Heart left ventricle (tissue), 13 donors: Measurements from ENCODE around the gene UMODL1.

Experiments
- POLR2A ChIP-seq, 2 donors: fragments of 450-650 bp; IDR thresholded peaks; one replicate each; pipeline ENCODE4 v1.6.1; 2017; ENCODE audit warnings: antibody characterized with exemption in 2 of 2, mild to moderate bottlenecking in 2 of 2, moderate library complexity in 2 of 2
- TF ChIP-seq, protein P1 (sequence below), 12 donors: fragments of 200-600 bp; sonication (generic) in 4 of 12; IDR thresholded peaks; one replicate each; pipeline versions ENCODE4 v1.5.0 to v1.8.0; 2018 to 2022; ENCODE audit warnings: antibody characterized with exemption in 12 of 12, mild to moderate bottlenecking in 5 of 12
- donor health status: ischemic (EF 13 %, LVEDD 7.1; RV severe dilation, severe dysfunction).
- donor health status: DM: no; HTN: yes; CAD: no.
- donor health status: DM: no; HTN: no; CAD: no.
- donor health status: ischemic (EF 25% LVEDD 6.9; RV normal size, moderate dysfunction).
- donor health status: ischemic (EF 25% LVEDD 5.7; RV mildly dilated, moderate dysfunction).
- donor health status: ischemic (EF 35%, LVEDD 5.7; RV mildly dilated, moderate dysfunction).
- donor health status: nonischemic (EF 11% LVEDD 7.7; RV severe dilation, severe dysfunction).
- donor health status: DM: yes; HTN: yes; CAD: no.
- donor health status: PGD.
- donor health status: ischemic (EF 29% LVEDD 5.4; RV normal size, mild dysfunction).
- donor health status: nonischemic (EF 23%, LVEDD 6.1; RV moderate dilation, normal function).

DNA sequence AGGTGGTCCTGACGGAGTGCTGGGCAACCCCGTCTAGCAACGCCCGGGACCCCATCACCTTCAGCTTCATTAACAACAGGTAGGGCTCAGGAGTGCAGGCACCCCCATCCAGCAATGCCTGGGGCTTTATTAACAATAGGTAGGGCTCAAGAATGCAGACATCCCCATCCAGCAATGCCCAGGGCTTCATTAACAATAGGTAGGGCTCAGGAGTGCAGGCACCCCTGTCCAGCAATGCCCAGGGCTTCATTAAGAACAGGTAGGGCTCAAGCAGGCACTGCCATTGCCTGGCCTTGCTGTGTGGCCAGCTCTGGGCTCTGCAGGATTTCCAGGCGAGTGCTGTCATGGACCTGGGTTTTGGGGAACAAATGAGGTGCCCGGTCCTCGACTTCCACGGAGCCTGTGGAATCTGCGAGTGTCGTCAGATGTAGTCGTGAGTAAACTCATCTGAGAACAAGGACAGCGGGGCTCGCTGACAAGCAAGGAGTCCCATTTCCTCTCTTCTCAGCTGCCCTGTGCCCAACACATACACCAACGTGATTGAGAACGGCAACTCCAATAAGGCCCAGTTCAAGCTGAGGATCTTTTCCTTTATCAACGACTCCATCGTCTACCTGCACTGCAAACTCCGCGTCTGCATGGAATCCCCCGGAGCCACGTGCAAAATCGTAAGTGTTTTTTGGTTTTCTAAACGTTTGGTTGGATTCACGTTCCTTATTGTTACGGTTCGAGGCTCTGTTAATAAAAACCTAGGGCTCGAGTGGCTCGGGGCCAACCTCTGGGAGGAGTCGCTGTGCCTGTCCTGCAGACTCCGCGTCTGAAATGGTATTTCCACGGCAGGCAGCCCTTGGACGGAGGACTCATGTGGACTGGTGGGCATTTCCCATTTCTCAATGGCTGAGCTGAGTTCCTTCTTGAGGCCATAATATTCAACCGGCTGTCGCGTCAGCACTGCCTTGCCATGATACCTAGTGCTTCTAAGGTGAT lies 56.3 kb downstream of the UMODL1 start:
- no peak for TF ChIP-seq POLR2A (IDR thresholded peaks at IDR 0.05)
- TF ChIP-seq, protein P1, sequence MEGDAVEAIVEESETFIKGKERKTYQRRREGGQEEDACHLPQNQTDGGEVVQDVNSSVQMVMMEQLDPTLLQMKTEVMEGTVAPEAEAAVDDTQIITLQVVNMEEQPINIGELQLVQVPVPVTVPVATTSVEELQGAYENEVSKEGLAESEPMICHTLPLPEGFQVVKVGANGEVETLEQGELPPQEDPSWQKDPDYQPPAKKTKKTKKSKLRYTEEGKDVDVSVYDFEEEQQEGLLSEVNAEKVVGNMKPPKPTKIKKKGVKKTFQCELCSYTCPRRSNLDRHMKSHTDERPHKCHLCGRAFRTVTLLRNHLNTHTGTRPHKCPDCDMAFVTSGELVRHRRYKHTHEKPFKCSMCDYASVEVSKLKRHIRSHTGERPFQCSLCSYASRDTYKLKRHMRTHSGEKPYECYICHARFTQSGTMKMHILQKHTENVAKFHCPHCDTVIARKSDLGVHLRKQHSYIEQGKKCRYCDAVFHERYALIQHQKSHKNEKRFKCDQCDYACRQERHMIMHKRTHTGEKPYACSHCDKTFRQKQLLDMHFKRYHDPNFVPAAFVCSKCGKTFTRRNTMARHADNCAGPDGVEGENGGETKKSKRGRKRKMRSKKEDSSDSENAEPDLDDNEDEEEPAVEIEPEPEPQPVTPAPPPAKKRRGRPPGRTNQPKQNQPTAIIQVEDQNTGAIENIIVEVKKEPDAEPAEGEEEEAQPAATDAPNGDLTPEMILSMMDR (IDR thresholded peaks at IDR 0.05) = no peak
